WTC11 (cell line): ENCODE measurements around the gene FAM227B.

Experiments
- CREB1 ChIP-seq: sonication (generic); formaldehyde crosslinking; IDR thresholded peaks from 2 replicates; pipeline ENCODE4 v1.8.0; 2023; ENCODE audit warnings: mild to moderate bottlenecking, missing genetic modification reagents
- E2F4 ChIP-seq: sonication (generic); formaldehyde crosslinking; IDR thresholded peaks from 2 replicates; pipeline ENCODE4 v1.8.1; 2022; ENCODE audit warnings: low read depth, mild to moderate bottlenecking, moderate library complexity, missing genetic modification reagents, borderline replicate concordance
- SP1 ChIP-seq: sonication (generic); formaldehyde crosslinking; conservative IDR thresholded peaks from 2 replicates; pipeline ENCODE4 v1.8.1; 2022; ENCODE audit warnings: missing genetic modification reagents
- USF2 ChIP-seq: sonication (generic); formaldehyde crosslinking; IDR thresholded peaks from 2 replicates; pipeline ENCODE4 v1.8.1; 2023; ENCODE audit warnings: mild to moderate bottlenecking, missing genetic modification reagents, moderate library complexity
- ZNF138 ChIP-seq: sonication (generic); formaldehyde crosslinking; conservative IDR thresholded peaks from 2 replicates; pipeline ENCODE4 v1.8.1; 2022; ENCODE audit warnings: mild to moderate bottlenecking, moderate library complexity, missing genetic modification reagents
- ZNF317 ChIP-seq: sonication (generic); formaldehyde crosslinking; IDR thresholded peaks from 2 replicates; pipeline ENCODE4 v1.8.1; 2023; ENCODE audit warnings: low read depth, mild to moderate bottlenecking, moderate library complexity, missing genetic modification reagents, borderline replicate concordance
- TF ChIP-seq, protein P1 (sequence below): fragments of 250-450 bp; sonication (Bioruptor Pico); IDR thresholded peaks from 2 replicates; pipeline ENCODE4 v2.1.2; 2022; ENCODE audit warnings: mild to moderate bottlenecking, moderate library complexity
- TF ChIP-seq, protein P2 (sequence below): fragments of 200-600 bp; IDR thresholded peaks from 2 replicates; pipeline ENCODE4 v1.8.0; 2022; ENCODE audit warnings: antibody characterized with exemption
- TF ChIP-seq, protein P3 (sequence below): sonication (generic); formaldehyde crosslinking; IDR thresholded peaks from 2 replicates; pipeline ENCODE4 v1.8.0; 2022; ENCODE audit warnings: mild to moderate bottlenecking, missing genetic modification reagents
- TF ChIP-seq, protein P4 (sequence below): sonication (generic); formaldehyde crosslinking; IDR thresholded peaks from 2 replicates; pipeline ENCODE4 v1.8.1; 2022; ENCODE audit warnings: low read depth, missing genetic modification reagents, borderline replicate concordance

DNA sequence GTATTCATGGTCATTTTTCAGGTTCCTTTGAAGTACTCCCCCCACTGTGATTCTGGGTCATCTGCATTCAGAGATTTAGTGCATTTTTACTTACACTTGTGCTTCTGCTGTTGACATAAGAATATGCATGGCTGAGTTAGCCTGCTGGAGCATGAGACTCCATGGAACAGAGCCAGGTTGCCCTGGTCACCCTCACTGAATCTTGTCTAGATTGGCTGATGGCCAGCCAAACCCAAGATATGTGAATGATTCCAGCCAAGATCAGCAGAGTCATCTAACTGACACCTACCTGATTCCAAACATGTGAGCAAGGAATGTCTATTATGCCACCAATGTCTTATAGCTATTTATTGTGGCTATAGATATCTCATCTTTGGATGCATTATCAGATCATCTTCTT, 25.3 kb upstream of the FAM227B start:
- no peak for TF ChIP-seq ZNF317 (CRISPR knock-in tag)
- no peak for TF ChIP-seq ZNF138 (CRISPR knock-in tag)
- TF ChIP-seq, protein P1, sequence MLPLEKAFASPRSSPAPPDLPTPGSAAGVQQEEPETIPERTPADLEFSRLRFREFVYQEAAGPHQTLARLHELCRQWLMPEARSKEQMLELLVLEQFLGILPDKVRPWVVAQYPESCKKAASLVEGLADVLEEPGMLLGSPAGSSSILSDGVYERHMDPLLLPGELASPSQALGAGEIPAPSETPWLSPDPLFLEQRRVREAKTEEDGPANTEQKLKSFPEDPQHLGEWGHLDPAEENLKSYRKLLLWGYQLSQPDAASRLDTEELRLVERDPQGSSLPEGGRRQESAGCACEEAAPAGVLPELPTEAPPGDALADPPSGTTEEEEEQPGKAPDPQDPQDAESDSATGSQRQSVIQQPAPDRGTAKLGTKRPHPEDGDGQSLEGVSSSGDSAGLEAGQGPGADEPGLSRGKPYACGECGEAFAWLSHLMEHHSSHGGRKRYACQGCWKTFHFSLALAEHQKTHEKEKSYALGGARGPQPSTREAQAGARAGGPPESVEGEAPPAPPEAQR (CRISPR knock-in tag): no peak
- TF ChIP-seq, protein P2, sequence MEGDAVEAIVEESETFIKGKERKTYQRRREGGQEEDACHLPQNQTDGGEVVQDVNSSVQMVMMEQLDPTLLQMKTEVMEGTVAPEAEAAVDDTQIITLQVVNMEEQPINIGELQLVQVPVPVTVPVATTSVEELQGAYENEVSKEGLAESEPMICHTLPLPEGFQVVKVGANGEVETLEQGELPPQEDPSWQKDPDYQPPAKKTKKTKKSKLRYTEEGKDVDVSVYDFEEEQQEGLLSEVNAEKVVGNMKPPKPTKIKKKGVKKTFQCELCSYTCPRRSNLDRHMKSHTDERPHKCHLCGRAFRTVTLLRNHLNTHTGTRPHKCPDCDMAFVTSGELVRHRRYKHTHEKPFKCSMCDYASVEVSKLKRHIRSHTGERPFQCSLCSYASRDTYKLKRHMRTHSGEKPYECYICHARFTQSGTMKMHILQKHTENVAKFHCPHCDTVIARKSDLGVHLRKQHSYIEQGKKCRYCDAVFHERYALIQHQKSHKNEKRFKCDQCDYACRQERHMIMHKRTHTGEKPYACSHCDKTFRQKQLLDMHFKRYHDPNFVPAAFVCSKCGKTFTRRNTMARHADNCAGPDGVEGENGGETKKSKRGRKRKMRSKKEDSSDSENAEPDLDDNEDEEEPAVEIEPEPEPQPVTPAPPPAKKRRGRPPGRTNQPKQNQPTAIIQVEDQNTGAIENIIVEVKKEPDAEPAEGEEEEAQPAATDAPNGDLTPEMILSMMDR: no peak
- TF ChIP-seq SP1: no peak
- TF ChIP-seq E2F4 (CRISPR knock-in tag): no peak
- TF ChIP-seq CREB1 (CRISPR knock-in tag): no peak
- TF ChIP-seq USF2 (CRISPR knock-in tag): no peak
- TF ChIP-seq, protein P3, sequence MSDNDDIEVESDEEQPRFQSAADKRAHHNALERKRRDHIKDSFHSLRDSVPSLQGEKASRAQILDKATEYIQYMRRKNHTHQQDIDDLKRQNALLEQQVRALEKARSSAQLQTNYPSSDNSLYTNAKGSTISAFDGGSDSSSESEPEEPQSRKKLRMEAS: no peak
- TF ChIP-seq, protein P4, sequence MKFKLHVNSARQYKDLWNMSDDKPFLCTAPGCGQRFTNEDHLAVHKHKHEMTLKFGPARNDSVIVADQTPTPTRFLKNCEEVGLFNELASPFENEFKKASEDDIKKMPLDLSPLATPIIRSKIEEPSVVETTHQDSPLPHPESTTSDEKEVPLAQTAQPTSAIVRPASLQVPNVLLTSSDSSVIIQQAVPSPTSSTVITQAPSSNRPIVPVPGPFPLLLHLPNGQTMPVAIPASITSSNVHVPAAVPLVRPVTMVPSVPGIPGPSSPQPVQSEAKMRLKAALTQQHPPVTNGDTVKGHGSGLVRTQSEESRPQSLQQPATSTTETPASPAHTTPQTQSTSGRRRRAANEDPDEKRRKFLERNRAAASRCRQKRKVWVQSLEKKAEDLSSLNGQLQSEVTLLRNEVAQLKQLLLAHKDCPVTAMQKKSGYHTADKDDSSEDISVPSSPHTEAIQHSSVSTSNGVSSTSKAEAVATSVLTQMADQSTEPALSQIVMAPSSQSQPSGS: no peak
